Astrocyte of the cerebellum (primary cell): Measurements from ENCODE around the gene FANCC.
"Not testable (repeated sequence)": the region's sequence is repeated elsewhere in the genome, so short reads cannot be mapped to it uniquely, and the experiment has no call there.

Experiments
- DNase-seq: peaks from one replicate; pipeline ENCODE4 v3.0.0-alpha.2; 2011; ENCODE audit warnings: low read depth
- H3K4me3 ChIP-seq: 2 replicates; pipeline ENCODE4 v1.5.1; 2011; ENCODE audit warnings: mild to moderate bottlenecking, low read depth, low read length, moderate library complexity
- in situ Hi-C: cut with HindIII; loops from 2 replicates; pipeline ENCODE4 v1.10.0; 2017; ENCODE audit warnings: low sequenced_read_pairs
- TF ChIP-seq, protein P1 (sequence below): IDR thresholded peaks from 2 replicates; pipeline ENCODE4 v1.5.1; 2012; ENCODE audit warnings: low read length, low read depth, moderate library complexity, mild to moderate bottlenecking; ENCODE audit errors: missing control alignments

FANCC gene

DNA sequence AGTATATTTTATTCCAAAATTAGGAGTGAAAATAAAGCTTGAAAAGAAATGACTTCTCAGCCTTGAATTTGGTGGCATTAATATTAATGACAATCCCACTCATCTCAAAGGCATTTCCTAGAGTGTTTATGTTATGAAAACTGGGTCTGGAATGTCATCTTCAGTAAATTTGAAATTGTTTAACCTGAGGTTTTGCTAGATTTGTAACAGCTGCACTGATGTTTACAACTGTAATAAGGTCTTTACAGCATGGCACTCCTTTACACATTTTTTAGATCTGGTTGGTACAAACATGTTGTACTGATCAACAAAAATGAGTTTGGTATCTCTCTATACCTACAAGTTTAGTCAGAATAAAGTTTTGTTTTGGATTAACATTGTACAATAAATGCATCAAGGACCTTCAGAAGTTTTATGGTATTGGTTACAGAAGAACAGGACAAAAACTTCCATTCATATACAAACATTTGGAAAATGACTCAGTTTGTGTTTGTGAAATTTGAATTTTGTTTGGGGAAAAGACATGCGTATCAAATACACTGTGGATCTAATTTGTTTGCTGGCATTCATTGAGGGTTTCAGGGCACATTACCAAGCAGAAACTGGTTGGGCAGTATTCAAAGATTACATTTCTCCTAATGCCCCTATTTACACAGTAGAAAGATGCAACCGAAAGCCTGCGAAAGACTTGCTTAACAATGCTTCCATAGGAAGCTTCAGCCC, 11.6 kb downstream of the FANCC start:
- TF ChIP-seq, protein P1, sequence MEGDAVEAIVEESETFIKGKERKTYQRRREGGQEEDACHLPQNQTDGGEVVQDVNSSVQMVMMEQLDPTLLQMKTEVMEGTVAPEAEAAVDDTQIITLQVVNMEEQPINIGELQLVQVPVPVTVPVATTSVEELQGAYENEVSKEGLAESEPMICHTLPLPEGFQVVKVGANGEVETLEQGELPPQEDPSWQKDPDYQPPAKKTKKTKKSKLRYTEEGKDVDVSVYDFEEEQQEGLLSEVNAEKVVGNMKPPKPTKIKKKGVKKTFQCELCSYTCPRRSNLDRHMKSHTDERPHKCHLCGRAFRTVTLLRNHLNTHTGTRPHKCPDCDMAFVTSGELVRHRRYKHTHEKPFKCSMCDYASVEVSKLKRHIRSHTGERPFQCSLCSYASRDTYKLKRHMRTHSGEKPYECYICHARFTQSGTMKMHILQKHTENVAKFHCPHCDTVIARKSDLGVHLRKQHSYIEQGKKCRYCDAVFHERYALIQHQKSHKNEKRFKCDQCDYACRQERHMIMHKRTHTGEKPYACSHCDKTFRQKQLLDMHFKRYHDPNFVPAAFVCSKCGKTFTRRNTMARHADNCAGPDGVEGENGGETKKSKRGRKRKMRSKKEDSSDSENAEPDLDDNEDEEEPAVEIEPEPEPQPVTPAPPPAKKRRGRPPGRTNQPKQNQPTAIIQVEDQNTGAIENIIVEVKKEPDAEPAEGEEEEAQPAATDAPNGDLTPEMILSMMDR = no peak
- H3K4me3 ChIP-seq = no peak overlapping the region
- in situ Hi-C loops = loop anchor here (5.0 kb wide), 1 partner anchor 39 kb away; no protein-coding TSS in a partner anchor
- peak; percentile 4 for DNase-seq

DNA sequence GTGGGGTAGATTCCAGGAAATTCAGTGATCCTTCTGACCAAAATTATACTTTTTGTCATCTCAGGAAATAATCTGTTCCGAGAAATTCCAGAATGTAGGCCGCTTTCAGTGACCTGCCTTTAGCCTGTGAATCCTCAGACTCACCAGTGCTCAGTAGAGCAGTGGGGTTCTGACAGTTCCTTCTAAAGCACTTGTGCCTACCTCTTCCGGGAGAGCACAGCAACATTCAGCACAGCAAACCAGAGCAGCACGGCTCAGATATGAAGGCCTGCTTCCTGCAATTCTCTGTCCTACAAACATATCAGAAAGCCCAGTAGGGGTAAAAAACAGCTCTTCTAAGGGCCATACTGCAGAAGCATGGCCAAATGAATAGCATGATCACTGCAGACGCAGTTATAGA, 15.0 kb downstream of the FANCC start:
- H3K4me3 ChIP-seq = no peak overlapping the region
- TF ChIP-seq, protein P1 = no peak
- no peak for DNase-seq
- in situ Hi-C loops = no loop called here

DNA sequence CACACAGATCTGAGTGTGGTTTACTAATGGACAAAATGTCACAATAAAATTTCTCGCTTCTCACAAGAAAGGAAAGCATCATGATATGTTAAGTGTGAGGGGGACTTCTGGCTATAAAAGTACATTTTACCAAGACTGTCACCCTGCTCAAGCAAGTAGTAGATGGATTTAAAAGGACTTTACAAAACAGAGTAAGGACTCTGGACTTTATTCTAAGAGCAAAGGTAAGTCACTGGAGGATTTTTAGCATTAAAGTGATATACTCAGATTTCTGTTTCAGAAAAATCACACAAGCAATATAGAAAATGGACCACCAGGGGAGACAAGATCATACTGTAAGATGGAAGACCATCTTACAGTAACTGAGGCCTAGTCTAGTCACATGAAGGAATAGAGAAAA, 19.7 kb downstream of the FANCC start:
- H3K4me3 ChIP-seq = no peak overlapping the region
- TF ChIP-seq, protein P1 = no peak
- DNase-seq = no peak
- in situ Hi-C loops = no loop called here

GRCh38 chr9:95297316-95297715, 20.2 kb downstream of the FANCC start:
- in situ Hi-C loops = no loop called here
- no peak for DNase-seq
- TF ChIP-seq, protein P1 = no peak
- H3K4me3 ChIP-seq = no peak overlapping the region

DNA sequence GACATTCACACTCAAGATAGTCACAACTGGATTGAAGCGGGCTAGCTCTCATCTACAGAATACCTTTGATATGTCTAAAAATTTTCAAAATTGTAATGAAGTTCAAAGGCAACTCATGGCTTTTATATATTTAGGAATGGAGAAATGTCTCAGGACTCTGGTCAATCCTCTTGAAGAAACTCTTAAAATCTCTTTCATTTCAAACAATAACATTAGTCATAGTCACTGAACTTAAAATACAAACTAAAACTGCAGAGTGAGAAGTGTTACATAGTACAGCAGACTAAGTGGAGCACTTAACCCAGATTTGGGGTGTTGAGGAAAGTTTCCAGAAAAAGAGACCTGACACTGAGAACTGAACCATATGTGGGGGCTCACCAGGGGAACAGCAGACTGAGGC, 20.7 kb downstream of the FANCC start:
- H3K4me3 ChIP-seq = no peak overlapping the region
- no peak for DNase-seq
- TF ChIP-seq, protein P1 = no peak
- in situ Hi-C loops = no loop called here

- H3K4me3 ChIP-seq, DNase-seq, in situ Hi-C loops: not testable (repeated sequence)
Observed at GRCh38 chr9:95293296-95293695, 24.2 kb downstream of the FANCC start.

DNA sequence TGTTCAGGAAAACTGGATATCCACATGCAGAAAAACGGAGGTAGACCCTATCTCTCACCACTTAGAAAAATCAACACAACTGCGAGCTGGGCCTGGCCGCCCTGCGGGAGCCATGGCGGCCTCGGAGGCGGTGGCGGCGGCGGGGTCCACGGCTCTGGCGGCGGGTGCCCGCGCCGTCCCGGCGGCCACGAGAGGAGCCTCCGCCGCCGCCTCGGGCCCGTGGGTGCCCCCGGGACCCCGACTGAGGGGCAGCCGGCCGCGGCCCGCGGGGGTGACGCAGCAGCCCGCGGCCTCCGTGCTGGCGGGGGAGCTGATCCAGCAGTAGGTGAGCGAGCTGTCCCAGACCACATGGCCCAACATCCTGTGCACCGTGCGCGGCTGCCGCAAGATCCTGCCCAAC, 25.3 kb downstream of the FANCC start:
- TF ChIP-seq, protein P1 = no peak
- H3K4me3 ChIP-seq = no peak overlapping the region
- no peak for DNase-seq
- in situ Hi-C loops = no loop called here
